CD4-positive, CD25-positive, alpha-beta regulatory T cell (primary cell): Measurements from ENCODE around the gene OR2V2. TPM values are rescaled to one million over a fixed set of nuclear protein-coding genes. Genes with fewer than 3 reads are reported as not detected.
"Not testable (repeated sequence)": the region's sequence is repeated elsewhere in the genome, so short reads cannot be mapped to it uniquely, and the experiment has no call there.

Experiments
- ATAC-seq, 2 donors: fragments of 150-1000 bp; cut with Tn5 transposase; one replicate each; pipeline ENCODE4 v1.10.0; 2021; ENCODE audit warnings: low read depth in 2 of 2, moderate number of reproducible peaks in 2 of 2, moderate library complexity in 1 of 2
- DNase-seq, 3 donors: peaks; one replicate each; pipeline versions ENCODE4 v3.0.0 to v3.0.0-alpha.2; 2012 to 2022; ENCODE audit warnings: mixed read lengths in 1 of 3
- H3K27ac ChIP-seq: one replicate; pipeline ENCODE4 v1.7.0; 2013; ENCODE audit warnings: mild to moderate bottlenecking, low read length; ENCODE audit not compliant: insufficient read depth, poor library complexity, severe bottlenecking
- H3K27me3 ChIP-seq: one replicate; pipeline ENCODE4 v1.7.0; 2013; ENCODE audit warnings: low read length; ENCODE audit not compliant: control insufficient read depth, insufficient read depth
- H3K36me3 ChIP-seq: one replicate; pipeline ENCODE4 v1.7.0; 2013; ENCODE audit warnings: mild to moderate bottlenecking, low read length, moderate library complexity; ENCODE audit not compliant: control insufficient read depth, insufficient read depth
- H3K4me1 ChIP-seq: 2 replicates; pipeline ENCODE4 v1.7.0; 2013; ENCODE audit warnings: mild to moderate bottlenecking, low read length; ENCODE audit not compliant: insufficient read depth, control insufficient read depth, poor library complexity, severe bottlenecking
- H3K4me3 ChIP-seq: one replicate; pipeline ENCODE4 v1.7.0; 2013; ENCODE audit warnings: low read depth, mild to moderate bottlenecking, low read length, moderate library complexity
- H3K9me3 ChIP-seq, 2 experiments: 1 replicate in 1 of 2; 2 replicates in 1 of 2; pipeline ENCODE4 v1.7.0; 2013; ENCODE audit warnings: low read length in 2 of 2, mild to moderate bottlenecking in 1 of 2, moderate library complexity in 1 of 2; ENCODE audit not compliant: control insufficient read depth in 2 of 2
- H3K27ac Mint-ChIP-seq, 3 donors: one replicate each; pipeline ENCODE4 v1.8.0; 2020 to 2022; ENCODE audit warnings: mild to moderate bottlenecking in 3 of 3, mixed read lengths in 3 of 3, moderate library complexity in 2 of 3
- H3K27me3 Mint-ChIP-seq: one replicate; pipeline ENCODE4 v1.8.0; 2022; ENCODE audit warnings: mild to moderate bottlenecking, mixed read lengths
- H3K36me3 Mint-ChIP-seq: one replicate; pipeline ENCODE4 v1.8.0; 2020; ENCODE audit warnings: mixed read lengths
- H3K4me1 Mint-ChIP-seq, 4 donors: one replicate each; pipeline ENCODE4 v1.8.0; 2020 to 2022; ENCODE audit warnings: mixed read lengths in 4 of 4, mild to moderate bottlenecking in 1 of 4
- H3K4me3 Mint-ChIP-seq, 4 donors: one replicate each; pipeline ENCODE4 v1.8.0; 2020 to 2022; ENCODE audit warnings: mild to moderate bottlenecking in 4 of 4, mixed read lengths in 4 of 4, moderate library complexity in 3 of 4
- H3K9me3 Mint-ChIP-seq, 7 donors: one replicate each; pipeline ENCODE4 v1.8.0; 2020 to 2022; ENCODE audit warnings: mixed read lengths in 7 of 7, mild to moderate bottlenecking in 3 of 7, moderate library complexity in 2 of 7
- polyA plus RNA-seq, 4 donors: library from polyadenylated mRNA; unstranded; fragments of 300-500 nt; fragmentation: Illumina TruSeq; gene quantifications; one replicate each; pipeline ENCODE4 v1.2.3, GENCODE V29; 2021
- total RNA-seq: library from RNA; stranded (reverse); gene quantifications from one replicate; pipeline ENCODE4 v1.2.3, GENCODE V29; 2022

The OR2V2 gene
- total and polyA plus RNA-seq, 5 donors from 2014 or later, result not detected

GRCh38 chr5:181168595-181169118 is 21.3 kb downstream of the OR2V2 start:
- no peaks in the 10 kb centered on the region for H3K36me3 ChIP-seq
- peaks cover 0 to 7% (median 0%) of the 10 kb centered on the region in 7 donors for H3K9me3 Mint-ChIP-seq
- no peaks in the 10 kb centered on the region for H3K36me3 Mint-ChIP-seq
- H3K27me3 ChIP-seq, result peaks cover 37% of the 10 kb centered on the region
- H3K27ac ChIP-seq, result no peak overlapping the region
- H3K4me1 Mint-ChIP-seq, result peaks cover 15 to 50% (median 32%) of the 10 kb centered on the region in 4 donors
- peaks cover 89% of the 10 kb centered on the region for H3K27me3 Mint-ChIP-seq
- DNase-seq, result no peak
- peaks cover 9% of the 10 kb centered on the region for H3K4me1 ChIP-seq
- no peak for ATAC-seq
- no peak overlapping the region for H3K4me3 ChIP-seq
- peak overlapping the region in 1 of 3 donors; percentile 20 for H3K27ac Mint-ChIP-seq
- H3K9me3 ChIP-seq, result no peaks in the 10 kb centered on the region
- peak overlapping the region in 1 of 4 donors; percentile 72 for H3K4me3 Mint-ChIP-seq

- Mint-ChIP-seq H3K27me3 (peaks cover 86% of the 10 kb centered on the region), H3K27ac (peak overlapping the region in 2 of 3 donors; percentile 20 to 94), H3K4me1 (peaks cover 15 to 47% (median 32%) of the 10 kb centered on the region in 4 donors), H3K4me3 (peak overlapping the region; percentile 45 to 72 (median 67))
- H3K9me3 ChIP-seq, H3K27ac ChIP-seq, H3K4me1 ChIP-seq, ATAC-seq, H3K4me3 ChIP-seq, H3K9me3 Mint-ChIP-seq, H3K36me3 ChIP-seq, H3K36me3 Mint-ChIP-seq: not testable (repeated sequence)
- DNase-seq, result peak; percentile 43 to 79 (median 74)
- peaks cover 37% of the 10 kb centered on the region for H3K27me3 ChIP-seq
These were observed 22.3 kb downstream of the OR2V2 start for GRCh38 chr5:181169459-181170236.

- H3K36me3 ChIP-seq, result no peaks in the 10 kb centered on the region
- H3K27ac ChIP-seq, result no peak overlapping the region
- H3K4me1 Mint-ChIP-seq, result peaks cover 15 to 47% (median 30%) of the 10 kb centered on the region in 4 donors
- H3K9me3 ChIP-seq, result no peaks in the 10 kb centered on the region
- no peak for ATAC-seq
- peaks cover 9% of the 10 kb centered on the region for H3K4me1 ChIP-seq
- peak overlapping the region in 3 of 4 donors; percentile 11 to 72 (median 32) for H3K4me3 Mint-ChIP-seq
- no peaks in the 10 kb centered on the region for H3K36me3 Mint-ChIP-seq
- peaks cover 37% of the 10 kb centered on the region for H3K27me3 ChIP-seq
- no peak for DNase-seq
- peak overlapping the region in 2 of 3 donors; percentile 11 to 94 for H3K27ac Mint-ChIP-seq
- H3K27me3 Mint-ChIP-seq, result peaks cover 86% of the 10 kb centered on the region
- no peak overlapping the region for H3K4me3 ChIP-seq
- peaks cover 0 to 7% (median 0%) of the 10 kb centered on the region in 7 donors for H3K9me3 Mint-ChIP-seq
These were observed 22.9 kb downstream of the OR2V2 start for GRCh38 chr5:181170237-181170825.

- Mint-ChIP-seq H3K4me1 (peaks cover 15 to 46% (median 29%) of the 10 kb centered on the region in 4 donors), H3K9me3 (peaks cover 0 to 7% (median 0%) of the 10 kb centered on the region in 7 donors), H3K36me3 (no peaks in the 10 kb centered on the region), H3K27ac (no peak overlapping the region), H3K27me3 (peaks cover 89% of the 10 kb centered on the region), H3K4me3 (peak overlapping the region in 2 of 4 donors; percentile 32 to 56)
- Histone ChIP-seq H3K27ac (no peak overlapping the region), H3K9me3 (no peaks in the 10 kb centered on the region), H3K27me3 (peaks cover 37% of the 10 kb centered on the region), H3K36me3 (no peaks in the 10 kb centered on the region), H3K4me1 (peaks cover 9% of the 10 kb centered on the region), H3K4me3 (no peak overlapping the region)
- no peak for DNase-seq
- ATAC-seq, result no peak
These were observed 23.6 kb downstream of the OR2V2 start for GRCh38 chr5:181170996-181171395.

GRCh38 chr5:181171782-181172181 is 24.4 kb downstream of the OR2V2 start:
- ATAC-seq, result no peak
- no peak overlapping the region for H3K4me3 Mint-ChIP-seq
- H3K27me3 Mint-ChIP-seq, result peaks cover 89% of the 10 kb centered on the region
- H3K4me1 Mint-ChIP-seq, result peaks cover 13 to 38% (median 28%) of the 10 kb centered on the region in 4 donors
- H3K36me3 Mint-ChIP-seq, result no peaks in the 10 kb centered on the region
- Histone ChIP-seq H3K4me3 (no peak overlapping the region), H3K36me3 (no peaks in the 10 kb centered on the region), H3K4me1 (peaks cover 9% of the 10 kb centered on the region), H3K27me3 (peaks cover 37% of the 10 kb centered on the region), H3K9me3 (no peaks in the 10 kb centered on the region), H3K27ac (no peak overlapping the region)
- peaks cover 0 to 7% (median 0%) of the 10 kb centered on the region in 7 donors for H3K9me3 Mint-ChIP-seq
- no peak for DNase-seq
- no peak overlapping the region for H3K27ac Mint-ChIP-seq

- ATAC-seq (peak; percentile 24 to 36), DNase-seq (no peak)
- peaks cover 13 to 36% (median 22%) of the 10 kb centered on the region in 4 donors for H3K4me1 Mint-ChIP-seq
- Histone ChIP-seq H3K36me3 (no peaks in the 10 kb centered on the region), H3K27me3 (peaks cover 30% of the 10 kb centered on the region), H3K4me3 (peak overlapping the region; percentile 45), H3K27ac (no peak overlapping the region), H3K4me1 (peaks cover 6% of the 10 kb centered on the region), H3K9me3 (no peaks in the 10 kb centered on the region)
- H3K4me3 Mint-ChIP-seq, result peak overlapping the region; percentile 81 to 93 (median 83)
- peaks cover 0 to 7% (median 0%) of the 10 kb centered on the region in 7 donors for H3K9me3 Mint-ChIP-seq
- H3K27me3 Mint-ChIP-seq, result peaks cover 84% of the 10 kb centered on the region
- H3K36me3 Mint-ChIP-seq, result no peaks in the 10 kb centered on the region
- peak overlapping the region in 1 of 3 donors; percentile 86 for H3K27ac Mint-ChIP-seq
These were observed 25.6 kb downstream of the OR2V2 start for GRCh38 chr5:181173027-181173419.

- peaks cover 0 to 7% (median 0%) of the 10 kb centered on the region in 7 donors for H3K9me3 Mint-ChIP-seq
- H3K27me3 Mint-ChIP-seq, result peaks cover 78% of the 10 kb centered on the region
- Histone ChIP-seq H3K36me3 (no peaks in the 10 kb centered on the region), H3K9me3 (no peaks in the 10 kb centered on the region), H3K27ac (no peak overlapping the region), H3K4me3 (peak overlapping the region; percentile 19), H3K27me3 (peaks cover 24% of the 10 kb centered on the region), H3K4me1 (peaks cover 6% of the 10 kb centered on the region)
- peak overlapping the region; percentile 81 to 93 (median 83) for H3K4me3 Mint-ChIP-seq
- peak overlapping the region in 1 of 3 donors; percentile 86 for H3K27ac Mint-ChIP-seq
- peaks cover 13 to 34% (median 22%) of the 10 kb centered on the region in 4 donors for H3K4me1 Mint-ChIP-seq
- DNase-seq (peak in 2 of 3 donors; percentile 68 to 83), ATAC-seq (peak; percentile 59 to 61)
- H3K36me3 Mint-ChIP-seq, result no peaks in the 10 kb centered on the region
These were observed 26.3 kb downstream of the OR2V2 start for GRCh38 chr5:181173420-181174342.
